Right renal cortex interstitium (tissue), 3 donors: Measurements from ENCODE around the gene TCL1A. TPM values are rescaled to one million over a fixed set of nuclear protein-coding genes. Genes with fewer than 3 reads are reported as not detected.
"Not testable (repeated sequence)": the region's sequence is repeated elsewhere in the genome, so short reads cannot be mapped to it uniquely, and the experiment has no call there.

Source experiments
- DNase-seq, 3 donors: peaks; one replicate each; pipeline ENCODE4 v3.0.0-alpha.2; 2013; ENCODE audit warnings: low read depth in 3 of 3, low spot score in 2 of 3
- polyA plus RNA-seq, 3 donors: library from polyadenylated mRNA; unstranded; fragments of 120-200 nt; gene quantifications; one replicate each; pipeline ENCODE4 v1.2.1, GENCODE V29; 2013; ENCODE audit not compliant: insufficient read length in 3 of 3

Gene TCL1A
- polyA plus RNA-seq, 3 donors, result 0.85 to 2.2 (median 0.86) TPM

DNA sequence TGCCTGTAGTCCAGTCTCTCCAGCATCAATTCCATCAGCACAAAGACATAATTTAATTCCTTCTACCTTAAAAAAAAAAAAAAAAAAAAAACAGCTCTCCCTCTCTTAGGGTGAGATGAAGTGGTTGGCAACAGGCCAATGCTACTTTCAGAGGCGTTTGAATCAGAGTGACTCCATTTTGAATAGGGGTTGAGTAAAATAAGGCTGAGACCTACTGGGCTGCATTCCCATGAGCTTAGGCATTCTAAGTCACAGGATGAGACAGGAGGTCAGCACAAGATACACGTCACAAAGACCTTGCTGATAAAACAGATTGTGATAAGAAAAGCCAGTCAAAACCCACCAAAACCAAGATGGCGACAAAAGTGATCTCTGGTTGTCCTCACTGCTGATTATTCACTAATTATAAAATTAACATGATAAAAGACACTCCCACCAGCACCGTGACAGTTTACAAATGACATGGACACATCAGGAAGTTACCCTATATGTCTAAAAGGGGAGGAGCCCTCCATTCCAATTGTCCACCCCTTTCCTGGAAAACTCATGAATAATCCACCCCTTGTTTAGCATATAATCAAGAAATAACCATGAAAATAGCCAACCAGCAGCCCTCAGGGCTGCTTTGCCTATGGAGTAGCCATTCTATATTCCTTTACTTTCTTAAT is 34.6 kb downstream of the TCL1A start:
- no peak for DNase-seq

DNA sequence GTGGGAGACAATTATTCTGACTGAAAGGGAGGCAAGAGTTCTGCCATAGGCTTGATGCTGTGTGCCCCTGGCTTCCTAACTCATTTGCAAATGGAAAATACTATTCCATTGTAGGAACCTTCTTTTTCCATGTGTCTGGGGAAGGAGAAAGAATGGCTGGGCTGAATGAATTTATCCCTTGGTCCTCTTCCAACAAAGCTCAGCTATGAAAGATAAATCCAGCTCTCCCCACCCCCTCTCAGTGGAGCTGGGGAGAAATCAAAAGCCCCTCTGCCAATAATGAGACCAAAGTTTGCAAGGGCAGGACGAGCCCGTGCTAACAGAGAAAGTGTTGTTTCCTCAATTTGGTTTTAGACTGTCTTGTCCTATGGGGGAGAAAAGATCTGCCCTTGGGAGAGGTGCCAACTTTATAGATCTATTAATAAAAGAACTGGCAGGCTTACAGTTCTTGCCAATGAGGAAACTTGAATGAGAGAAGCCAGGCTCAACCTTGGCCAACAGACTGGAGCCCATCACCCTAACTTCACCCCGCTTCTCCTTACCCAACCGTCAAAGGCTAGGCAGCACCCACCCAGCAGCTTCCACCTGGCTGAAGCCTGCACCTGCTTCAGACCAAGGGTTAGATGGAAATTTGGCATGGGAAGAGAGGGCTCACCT is 36.6 kb downstream of the TCL1A start:
- no peak for DNase-seq

DNA sequence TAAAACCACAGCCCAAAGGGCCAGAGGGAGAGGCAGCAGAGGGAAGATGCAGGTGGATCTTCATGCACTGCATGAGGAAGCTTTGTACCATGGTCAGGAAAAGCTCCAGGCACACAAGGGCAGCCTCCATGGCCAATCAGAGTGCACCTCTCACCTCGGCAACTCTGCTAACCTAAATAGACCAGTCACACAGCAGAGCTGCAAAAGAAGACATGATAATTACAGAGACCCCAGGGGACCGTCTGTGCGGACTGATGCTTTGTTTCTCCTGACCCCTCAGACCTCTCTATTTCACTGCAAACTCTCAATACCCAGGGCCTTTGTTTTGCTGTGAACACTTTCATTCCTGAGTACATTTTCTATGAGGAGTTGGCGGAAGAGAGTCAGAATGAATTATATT is 38.4 kb downstream of the TCL1A start:
- DNase-seq, result no peak

DNA sequence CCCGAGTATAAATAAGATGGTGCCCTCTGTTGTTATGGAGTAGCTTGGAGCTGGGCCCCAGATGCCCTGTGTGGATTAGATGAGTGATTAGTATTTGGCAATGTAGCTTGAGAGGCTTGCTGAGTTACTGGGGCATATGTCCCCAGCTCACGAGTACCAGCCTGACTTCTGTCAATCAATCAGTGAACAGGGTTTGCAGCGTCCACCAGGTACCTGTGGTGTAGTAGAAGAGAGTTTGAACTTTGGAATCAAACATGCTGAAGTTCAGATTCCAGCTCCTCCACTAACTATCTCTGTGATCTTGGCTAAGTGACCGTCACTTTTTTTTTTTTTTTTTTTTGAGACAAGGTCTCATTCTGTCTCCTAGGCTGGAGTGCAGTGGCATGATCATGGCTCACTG is 39.3 kb downstream of the TCL1A start:
- no peak for DNase-seq

DNA sequence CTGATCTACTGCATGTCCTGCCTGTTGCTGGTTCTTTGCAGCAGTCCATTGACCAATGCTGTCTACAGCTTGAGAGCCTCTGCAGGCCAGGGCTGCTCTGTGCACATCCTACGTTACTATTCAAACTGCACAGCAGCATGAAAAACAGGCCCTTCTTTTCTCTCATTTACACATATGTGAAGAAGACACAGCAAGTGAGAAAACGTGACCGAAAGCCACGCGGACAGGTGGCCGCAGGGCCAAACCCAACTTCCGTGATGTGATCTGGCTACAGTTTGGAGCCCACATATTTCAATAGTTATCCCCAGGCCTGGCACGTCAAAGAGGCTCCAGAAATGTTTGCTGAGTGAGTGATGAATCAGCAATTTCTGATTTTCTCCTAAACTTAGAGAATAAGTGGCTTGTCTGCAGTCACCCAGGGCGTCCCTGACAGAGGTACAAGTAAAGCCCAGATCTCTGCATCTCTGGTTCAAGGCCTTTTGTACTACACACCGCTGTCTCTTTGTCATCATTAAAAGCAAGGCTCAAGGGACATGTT is 45.6 kb downstream of the TCL1A start:
- DNase-seq, result no peak

DNA sequence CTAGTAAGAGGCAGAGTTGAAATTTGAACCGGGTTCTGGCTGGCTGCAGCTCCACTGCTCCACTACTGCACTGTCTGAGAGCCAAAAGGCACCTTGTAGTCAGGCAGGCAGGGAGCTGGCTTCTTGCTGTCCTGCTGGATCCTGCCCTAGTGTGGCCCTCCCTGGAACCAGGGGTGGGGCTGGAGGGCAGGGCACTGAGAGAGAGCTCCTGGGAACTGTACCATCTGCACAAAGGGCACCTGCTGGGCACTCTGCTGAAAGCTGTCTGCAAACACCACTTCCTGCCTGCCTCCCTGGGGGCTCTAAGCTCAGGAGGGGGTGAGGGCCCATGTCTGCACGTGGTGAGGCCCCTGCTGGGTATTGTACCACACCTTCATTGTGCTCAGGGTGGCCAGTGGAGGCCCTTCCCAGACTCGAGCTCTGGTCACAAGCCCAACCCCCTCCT is 46.7 kb downstream of the TCL1A start:
- DNase-seq, result no peak

DNA sequence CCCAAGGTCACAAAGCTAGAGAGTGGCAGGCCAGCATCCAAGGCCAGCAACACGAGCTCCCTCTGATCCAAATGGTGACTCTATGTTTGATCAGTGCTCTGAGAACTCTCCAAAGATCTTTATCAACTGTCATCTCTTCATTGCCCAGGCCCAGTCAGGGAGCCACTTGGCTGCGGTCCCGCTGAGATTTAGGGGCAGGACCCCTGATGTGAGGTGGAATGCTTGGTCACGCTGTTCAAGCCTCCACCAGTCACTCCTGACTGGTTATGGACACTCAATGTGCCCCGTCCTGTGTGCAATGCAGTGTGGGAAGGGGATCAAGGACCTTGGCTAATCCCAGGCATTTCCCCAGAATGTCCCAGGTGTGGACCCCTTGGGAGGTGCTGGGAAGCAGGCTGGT is 47.5 kb downstream of the TCL1A start:
- no peak for DNase-seq

DNA sequence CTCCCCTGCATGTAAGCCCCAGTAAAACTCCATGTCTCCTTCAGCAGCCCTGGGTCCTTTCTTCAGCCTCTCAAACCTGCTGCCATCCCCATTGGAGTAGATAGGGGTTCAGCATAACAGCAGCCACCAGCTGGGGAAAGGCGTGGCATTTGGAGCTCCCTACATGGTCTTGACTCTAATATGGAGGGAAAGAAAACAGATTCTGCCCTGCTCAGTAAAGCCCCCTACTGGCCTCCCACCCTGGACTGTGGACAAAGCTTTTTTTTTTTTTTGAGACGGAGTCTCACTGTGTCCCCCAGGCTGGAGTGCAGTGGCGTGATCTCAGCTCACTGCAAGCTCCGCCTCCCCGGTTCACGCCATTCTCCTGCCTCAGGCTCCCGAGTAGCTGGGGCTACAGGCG is 48.4 kb downstream of the TCL1A start:
- DNase-seq, result not testable (repeated sequence)

DNA sequence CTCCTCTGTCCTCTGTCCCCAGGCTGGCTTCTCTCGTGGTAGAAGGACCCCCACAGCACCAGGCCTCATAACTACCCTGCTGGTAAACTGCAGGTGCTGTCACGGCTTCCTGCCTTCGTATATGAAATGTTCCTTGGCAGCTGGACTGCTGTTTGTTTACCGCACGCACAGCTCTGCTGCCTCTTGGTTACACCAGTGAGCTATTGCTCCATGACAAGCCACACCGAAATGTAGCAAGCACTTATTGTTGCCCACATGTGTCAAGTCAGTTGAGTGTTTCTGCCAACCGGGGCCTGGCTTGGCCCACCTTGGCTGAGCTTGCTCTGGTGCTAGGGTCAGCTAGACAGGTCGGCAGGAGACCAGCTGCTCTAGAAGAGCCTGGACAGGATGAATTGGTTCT is 49.4 kb downstream of the TCL1A start:
- no peak for DNase-seq

DNA sequence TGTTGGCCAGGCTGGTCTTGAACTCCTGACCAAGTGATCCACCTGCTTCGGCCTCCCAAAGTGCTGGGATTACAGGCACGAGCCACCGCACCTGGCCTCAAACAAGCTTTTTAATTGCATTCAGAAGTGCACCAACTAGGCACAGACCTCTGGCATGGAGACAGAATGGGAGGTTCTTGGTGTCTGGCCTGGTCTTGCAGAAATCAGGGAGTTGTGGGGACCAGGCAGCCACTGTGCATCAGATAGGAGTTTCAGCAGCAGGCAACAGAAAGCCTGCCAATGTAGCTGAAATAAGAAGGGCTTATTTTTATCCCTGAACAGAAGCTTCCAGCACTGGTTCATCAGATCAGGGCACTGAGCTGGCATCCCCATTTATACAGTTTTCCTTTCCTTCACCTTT is 49.9 kb downstream of the TCL1A start:
- no peak for DNase-seq

DNA sequence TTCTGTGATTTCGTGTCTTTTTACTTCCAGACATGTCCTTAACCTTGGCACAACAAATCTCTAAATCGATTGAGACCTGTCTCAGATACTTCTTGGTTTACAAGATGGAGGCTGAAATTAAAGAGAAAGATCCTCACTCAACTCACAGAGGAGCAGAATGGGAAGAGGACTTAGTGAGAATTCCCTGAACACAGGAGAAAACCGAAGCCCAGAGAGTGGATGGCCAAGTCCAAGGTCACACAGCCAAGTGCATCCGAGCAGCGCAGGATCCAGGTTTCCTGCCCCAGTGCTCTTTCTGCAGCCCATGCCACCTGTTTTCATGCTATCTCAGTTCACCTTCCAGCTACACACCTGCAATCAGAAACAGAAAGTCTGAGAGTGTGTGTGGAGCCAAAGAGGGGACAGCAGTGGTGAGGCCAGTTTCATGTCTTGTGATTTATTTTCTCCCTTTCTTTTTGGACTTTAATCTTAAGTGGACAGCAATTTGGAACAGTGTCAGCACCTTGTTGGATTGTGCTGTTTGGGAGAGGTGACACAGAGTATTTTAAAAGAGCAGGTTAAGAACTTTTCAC is 50.6 kb downstream of the TCL1A start:
- no peak for DNase-seq

DNA sequence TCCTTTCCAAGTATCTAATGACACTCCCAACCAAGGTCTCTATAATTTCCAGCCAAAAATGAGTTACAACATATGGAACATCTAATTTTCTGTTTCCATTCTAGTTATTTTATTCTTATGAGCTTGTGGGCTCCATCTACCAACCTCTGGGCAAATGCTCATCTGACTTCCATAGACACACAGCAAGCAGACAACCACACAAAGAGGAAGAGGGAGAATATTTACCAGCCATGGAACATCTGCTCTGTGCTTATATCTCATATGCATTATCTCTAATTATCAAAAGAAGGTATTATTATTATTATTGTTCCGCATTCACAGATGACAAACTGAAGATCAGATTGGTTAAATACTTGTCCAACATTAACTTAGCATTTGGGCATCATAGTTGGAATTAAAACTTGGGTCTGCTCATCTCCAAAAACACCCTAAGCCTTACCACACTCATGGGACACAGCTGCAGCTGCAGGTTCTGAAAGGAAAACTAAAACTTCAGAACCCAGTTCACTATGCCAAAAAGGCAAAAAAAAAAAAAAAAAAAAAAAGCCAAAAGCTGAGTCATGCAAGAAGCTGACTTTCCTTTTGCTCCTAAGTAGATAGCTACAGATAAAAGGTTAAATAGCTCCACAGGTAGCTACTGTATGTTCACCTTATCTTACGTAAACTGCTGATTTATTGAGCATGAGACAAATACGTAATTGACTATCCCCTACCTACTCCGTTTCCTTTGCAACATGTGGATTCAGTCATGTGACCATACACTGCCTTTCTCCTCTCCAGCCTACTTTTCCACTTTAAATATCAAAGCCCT is 51.3 kb downstream of the TCL1A start:
- no peak for DNase-seq

DNA sequence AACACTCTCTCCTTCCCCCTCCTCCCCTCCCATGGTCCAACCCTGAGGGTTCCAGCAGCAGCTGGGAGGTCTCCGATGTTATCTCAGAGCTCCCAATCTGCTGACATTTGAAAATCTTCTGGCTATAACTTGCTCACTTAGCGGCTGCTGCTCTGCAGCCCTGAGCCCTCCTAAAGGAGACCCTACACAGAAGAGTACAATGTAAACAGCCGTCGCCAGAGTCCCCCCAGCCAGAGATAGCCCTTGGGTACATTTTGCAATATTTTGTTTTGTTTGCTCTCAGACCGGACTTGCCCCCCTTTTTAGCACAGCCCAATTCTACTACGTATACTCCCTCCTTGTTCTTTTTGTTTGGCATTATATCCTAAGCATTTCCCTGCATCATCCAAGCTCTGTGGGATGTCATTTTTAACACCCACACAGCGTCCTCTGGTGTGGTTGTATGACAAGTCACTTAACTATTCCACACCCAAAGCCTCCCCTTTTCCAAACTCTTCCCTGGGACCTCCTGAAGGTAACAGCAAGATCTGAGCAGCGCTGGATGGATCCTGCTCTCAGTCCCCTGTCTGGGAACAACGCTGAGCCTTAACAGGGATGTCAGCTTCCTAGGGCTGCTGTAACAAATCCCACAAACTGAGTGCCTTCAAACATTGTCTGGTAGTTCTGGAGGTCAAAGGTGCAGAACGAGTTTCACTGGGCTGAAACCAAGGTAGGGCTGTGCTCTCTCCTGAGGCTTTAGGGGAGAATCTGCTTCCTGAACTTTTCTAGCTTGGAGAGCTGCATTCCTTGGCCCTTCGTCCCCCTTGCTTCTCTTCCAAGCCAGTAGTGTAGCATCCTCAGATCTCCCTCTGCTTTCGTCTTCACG is 53.0 kb downstream of the TCL1A start:
- no peak for DNase-seq

DNA sequence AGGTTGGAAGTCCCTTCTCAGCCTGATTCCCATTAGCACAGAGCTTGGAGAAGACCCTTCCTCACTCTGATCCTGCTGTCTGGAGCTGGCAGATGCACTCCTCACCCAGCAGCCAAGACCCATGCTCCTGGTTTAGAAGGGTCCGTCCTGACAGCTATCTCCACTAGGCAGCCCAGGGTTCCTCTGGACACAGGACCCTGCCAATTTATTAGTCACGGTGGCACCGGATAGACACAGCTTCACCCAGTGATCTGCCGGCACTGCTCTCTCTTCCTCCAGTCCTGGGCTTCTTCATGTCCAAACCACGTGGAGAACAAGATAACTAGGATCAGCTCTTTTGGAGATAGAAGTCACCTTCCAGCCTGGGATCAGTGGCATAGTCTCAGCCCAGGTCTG is 53.9 kb downstream of the TCL1A start:
- no peak for DNase-seq

Other genes starting within 250 kb of the TCL1A start
- 1 to 10 TPM; 1.6 to 2.2 (median 1.9) TPM for gene SYNE3, start 197.5 kb downstream of the TCL1A start, polyA plus RNA-seq
- 10 to 100 TPM; 72.3 to 83.8 (median 81.1) TPM for gene GLRX5, start 179.1 kb downstream of the TCL1A start, polyA plus RNA-seq
- gene TCL1B, start 27.7 kb downstream of the TCL1A start, polyA plus RNA-seq, result under 1 TPM; 0.17 to 0.35 (median 0.28) TPM
- 1 to 10 TPM in 1 of 3 donors, under 1 TPM in 2; 0.24 to 1.4 (median 0.37) TPM for gene TUNAR, start 162.7 kb upstream of the TCL1A start, polyA plus RNA-seq